Muscle layer of colon (tissue), 2 donors: ENCODE data around the gene ART5.
A peak's percentile ranks its signal among the peaks of the same experiment; 100 is the strongest.

Experiments
- H3K27ac ChIP-seq: one replicate; pipeline ENCODE4 v1.7.0; 2013; ENCODE audit warnings: low read depth, mild to moderate bottlenecking, low read length, moderate library complexity
- H3K27me3 ChIP-seq, 2 donors: one replicate each; pipeline ENCODE4 v1.7.0; 2013; ENCODE audit warnings: low read length in 2 of 2, mild to moderate bottlenecking in 2 of 2; ENCODE audit not compliant: insufficient read depth in 2 of 2, control insufficient read depth in 1 of 2
- H3K36me3 ChIP-seq: one replicate; pipeline ENCODE4 v1.7.0; 2013; ENCODE audit warnings: mild to moderate bottlenecking, low read length; ENCODE audit not compliant: insufficient read depth
- H3K4me1 ChIP-seq: one replicate; pipeline ENCODE4 v1.7.0; 2013; ENCODE audit warnings: mild to moderate bottlenecking, low read length; ENCODE audit not compliant: insufficient read depth
- H3K4me3 ChIP-seq, 2 donors: one replicate each; pipeline ENCODE4 v1.7.0; 2013; ENCODE audit warnings: low read length in 2 of 2, low read depth in 1 of 2, mild to moderate bottlenecking in 1 of 2, moderate library complexity in 1 of 2
- H3K9ac ChIP-seq: one replicate; pipeline ENCODE4 v1.7.0; 2013; ENCODE audit warnings: low read length
- H3K9me3 ChIP-seq: one replicate; pipeline ENCODE4 v1.7.0; 2013; ENCODE audit warnings: mild to moderate bottlenecking, low read length
- donor health status: abdominal sarcoma.
- donor health status: Adenocarcinoma of cecum.

ART5 gene, protein sequence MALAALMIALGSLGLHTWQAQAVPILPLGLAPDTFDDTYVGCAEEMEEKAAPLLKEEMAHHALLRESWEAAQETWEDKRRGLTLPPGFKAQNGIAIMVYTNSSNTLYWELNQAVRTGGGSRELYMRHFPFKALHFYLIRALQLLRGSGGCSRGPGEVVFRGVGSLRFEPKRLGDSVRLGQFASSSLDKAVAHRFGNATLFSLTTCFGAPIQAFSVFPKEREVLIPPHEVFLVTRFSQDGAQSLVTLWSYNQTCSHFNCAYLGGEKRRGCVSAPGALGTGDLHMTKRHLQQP

DNA sequence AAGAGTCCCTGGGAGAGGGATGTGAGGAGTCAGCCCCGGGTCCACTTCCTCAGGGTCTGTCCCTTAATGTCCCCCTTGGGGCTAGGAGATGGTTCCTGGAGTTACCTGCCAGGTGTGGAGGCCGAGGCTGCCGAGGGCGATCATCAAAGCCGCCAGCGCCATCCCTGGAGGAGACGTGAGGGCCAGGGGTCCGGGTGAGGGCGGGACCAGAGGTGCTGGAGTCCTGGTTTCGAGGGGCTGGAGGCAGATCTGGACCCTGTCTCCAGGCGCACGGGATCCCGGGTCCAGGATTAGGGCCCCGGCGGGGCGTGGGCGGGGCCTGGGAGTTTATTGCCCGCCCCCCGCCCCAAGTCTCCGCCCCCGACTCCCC lies at the start of gene ART5:
TSS of gene ART5 (minus strand) at position 292 of the 370 bp plus-strand sequence. CDS start at position 162, 130 bp downstream.
- Histone ChIP-seq H3K9ac (peak within 1 kb of the TSS; percentile 33), H3K27ac (no peak within 1 kb of the TSS)

GRCh38 chr11:3686751-3687150 lies 45.0 kb upstream of the ART5 start:
- Histone ChIP-seq H3K9me3 (no peaks in the 10 kb centered on the region), H3K27me3 (no peaks in the 10 kb centered on the region), H3K36me3 (peaks cover 55% of the 10 kb centered on the region), H3K4me3 (no peak overlapping the region), H3K27ac (no peak overlapping the region), H3K4me1 (no peaks in the 10 kb centered on the region), H3K9ac (no peak overlapping the region)

More for the DNA sequence above, at the start of gene ART5:
- peaks cover 0 to 24% of the 10 kb centered on the region in 2 donors for H3K27me3 ChIP-seq
- H3K4me1 ChIP-seq, result peaks cover 9% of the 10 kb centered on the region
- H3K4me3 ChIP-seq, result peak within 1 kb of the TSS; percentile 31 to 70
- no peaks in the 10 kb centered on the region for H3K36me3 ChIP-seq
- no peaks in the 10 kb centered on the region for H3K9me3 ChIP-seq

GRCh38 chr11:3685923-3686322 lies 44.1 kb upstream of the ART5 start:
- Histone ChIP-seq H3K9ac (no peak overlapping the region), H3K36me3 (peaks cover 55% of the 10 kb centered on the region), H3K4me1 (no peaks in the 10 kb centered on the region), H3K9me3 (no peaks in the 10 kb centered on the region), H3K27ac (no peak overlapping the region), H3K4me3 (no peak overlapping the region), H3K27me3 (no peaks in the 10 kb centered on the region)

DNA sequence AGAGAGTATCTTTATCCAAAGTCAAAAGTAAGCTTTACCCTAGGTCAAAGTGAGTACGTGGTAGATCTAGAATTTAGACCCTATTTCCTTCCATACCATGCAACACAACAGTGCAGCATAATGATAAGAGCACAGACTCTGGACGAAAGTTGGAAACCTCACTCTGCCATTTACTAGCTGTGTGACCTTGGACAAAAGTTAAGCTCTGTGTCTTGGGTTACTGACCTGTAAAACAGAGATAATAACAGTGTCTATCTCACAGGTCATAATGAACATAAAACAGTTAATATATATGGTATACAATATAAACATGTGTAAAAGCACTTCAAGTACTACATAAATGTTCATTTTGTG lies 43.0 kb upstream of the ART5 start:
- peaks cover 60% of the 10 kb centered on the region for H3K36me3 ChIP-seq
- no peaks in the 10 kb centered on the region for H3K9me3 ChIP-seq
- H3K27ac ChIP-seq, result no peak overlapping the region
- H3K27me3 ChIP-seq, result no peaks in the 10 kb centered on the region
- H3K9ac ChIP-seq, result no peak overlapping the region
- no peaks in the 10 kb centered on the region for H3K4me1 ChIP-seq
- H3K4me3 ChIP-seq, result no peak overlapping the region

DNA sequence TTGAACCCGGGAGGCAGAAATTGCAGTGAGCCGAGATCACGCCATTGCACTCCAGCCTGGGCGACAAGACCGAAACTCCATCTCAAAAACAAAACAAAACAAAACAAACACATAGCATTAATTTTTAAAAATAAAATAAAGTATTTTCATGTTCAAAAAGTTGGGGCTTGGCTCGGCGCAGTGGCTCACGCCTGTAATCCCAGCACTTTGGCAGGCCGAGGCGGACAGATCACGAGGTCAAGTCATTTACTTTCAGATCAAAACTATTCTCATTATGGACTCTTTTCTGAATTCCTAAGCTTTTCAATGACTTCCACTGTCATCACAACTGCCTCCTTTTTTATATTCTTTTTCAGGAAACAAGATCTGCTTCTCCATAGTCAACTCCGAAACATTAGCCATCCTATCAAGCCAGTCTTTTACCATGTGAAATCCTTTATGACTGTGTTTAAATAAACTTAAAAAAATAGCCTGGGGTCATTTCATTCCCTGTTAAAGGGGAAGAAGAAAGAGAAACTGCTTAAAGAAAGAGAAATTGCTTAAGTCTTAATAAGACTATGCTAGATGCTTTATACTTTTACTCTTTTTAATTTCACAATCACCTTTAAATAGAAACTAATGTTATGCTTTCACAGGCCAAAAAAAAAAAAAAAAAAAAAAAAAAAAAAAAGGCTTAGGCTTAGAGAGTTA lies 42.5 kb upstream of the ART5 start:
- peaks cover 66% of the 10 kb centered on the region for H3K36me3 ChIP-seq
- no peak overlapping the region for H3K27ac ChIP-seq

GRCh38 chr11:3683039-3683438 lies 41.2 kb upstream of the ART5 start:
- Histone ChIP-seq H3K9me3 (no peaks in the 10 kb centered on the region), H3K4me1 (no peaks in the 10 kb centered on the region), H3K4me3 (no peak overlapping the region), H3K27ac (no peak overlapping the region), H3K9ac (no peak overlapping the region), H3K36me3 (peaks cover 78% of the 10 kb centered on the region), H3K27me3 (no peaks in the 10 kb centered on the region)

More for the DNA sequence above, 42.5 kb upstream of the ART5 start:
- Histone ChIP-seq H3K4me3 (no peak overlapping the region), H3K4me1 (no peaks in the 10 kb centered on the region), H3K9me3 (no peaks in the 10 kb centered on the region), H3K27me3 (no peaks in the 10 kb centered on the region), H3K9ac (no peak overlapping the region)

DNA sequence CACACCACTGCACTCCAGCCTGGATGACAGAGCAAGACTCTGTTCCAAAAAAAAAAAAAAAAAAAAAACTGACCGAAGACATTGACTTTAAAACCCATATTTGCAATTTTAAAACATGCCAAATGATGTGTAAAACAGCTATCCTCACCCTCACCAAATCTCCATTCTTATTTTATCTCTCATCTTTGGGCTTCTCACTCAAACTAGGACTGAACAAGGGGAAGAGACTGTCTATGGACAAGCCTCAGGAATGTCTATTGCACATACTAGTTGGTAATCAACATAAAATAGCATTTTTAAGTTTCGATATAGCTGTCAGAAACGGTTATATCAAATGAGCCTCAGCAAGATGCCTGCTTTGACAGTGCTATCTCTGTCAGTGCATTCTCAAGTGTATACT lies 37.3 kb upstream of the ART5 start:
- no peaks in the 10 kb centered on the region for H3K9me3 ChIP-seq
- H3K4me1 ChIP-seq, result no peaks in the 10 kb centered on the region
- H3K27me3 ChIP-seq, result no peaks in the 10 kb centered on the region
- H3K36me3 ChIP-seq, result peaks cover 86% of the 10 kb centered on the region
- H3K4me3 ChIP-seq, result no peak overlapping the region
- H3K9ac ChIP-seq, result no peak overlapping the region
- H3K27ac ChIP-seq, result no peak overlapping the region

GRCh38 chr11:3675971-3676370 lies 34.2 kb upstream of the ART5 start:
- Histone ChIP-seq H3K4me1 (no peaks in the 10 kb centered on the region), H3K36me3 (peaks cover 77% of the 10 kb centered on the region)

GRCh38 chr11:3674189-3674588 lies 32.4 kb upstream of the ART5 start:
- no peaks in the 10 kb centered on the region for H3K9me3 ChIP-seq
- no peak overlapping the region for H3K4me3 ChIP-seq
- no peaks in the 10 kb centered on the region for H3K4me1 ChIP-seq
- no peaks in the 10 kb centered on the region for H3K27me3 ChIP-seq
- no peak overlapping the region for H3K9ac ChIP-seq
- no peak overlapping the region for H3K27ac ChIP-seq
- H3K36me3 ChIP-seq, result peaks cover 64% of the 10 kb centered on the region

More at GRCh38 chr11:3675971-3676370, 34.2 kb upstream of the ART5 start:
- no peak overlapping the region for H3K27ac ChIP-seq
- H3K9ac ChIP-seq, result no peak overlapping the region
- H3K9me3 ChIP-seq, result no peaks in the 10 kb centered on the region
- H3K27me3 ChIP-seq, result no peaks in the 10 kb centered on the region
- no peak overlapping the region for H3K4me3 ChIP-seq

- Histone ChIP-seq H3K36me3 (peaks cover 45% of the 10 kb centered on the region), H3K4me3 (no peak within 1 kb of the TSS), H3K9ac (no peak within 1 kb of the TSS), H3K27ac (no peak within 1 kb of the TSS), H3K4me1 (no peaks in the 10 kb centered on the region), H3K9me3 (no peaks in the 10 kb centered on the region), H3K27me3 (no peaks in the 10 kb centered on the region)
These were observed 29.8 kb upstream of the ART5 start, which contains the start of gene CHRNA10 for GRCh38 chr11:3671334-3672254. TSS of gene CHRNA10 (minus strand) at chr11:3671384. CDS start at chr11:3671312, 72 bp downstream.

- Histone ChIP-seq H3K9ac (no peak overlapping the region), H3K9me3 (no peaks in the 10 kb centered on the region), H3K4me1 (no peaks in the 10 kb centered on the region), H3K4me3 (no peak overlapping the region), H3K27ac (no peak overlapping the region), H3K27me3 (no peaks in the 10 kb centered on the region), H3K36me3 (peaks cover 41% of the 10 kb centered on the region)
These were observed 28.0 kb upstream of the ART5 start for GRCh38 chr11:3669742-3670183.
